Right lung (tissue), 5 donors: ENCODE measurements around the gene SEMA3C. TPM values are rescaled to one million over a fixed set of nuclear protein-coding genes. Genes with fewer than 3 reads are reported as not detected.

Experiments
- DNase-seq, 2 donors: peaks; one replicate each; pipeline ENCODE4 v3.0.0-alpha.2; 2013
- polyA plus RNA-seq, 5 donors: library from polyadenylated mRNA; unstranded; fragments of 120-200 nt; gene quantifications; one replicate each; pipeline versions ENCODE4 v1.2.1 to v1.2.3, GENCODE V29; 2013; ENCODE audit warnings: inconsistent platforms in 1 of 5, low replicate concordance in 1 of 5; ENCODE audit not compliant: insufficient read length in 5 of 5, insufficient read depth in 1 of 5

SEMA3C gene
- polyA plus RNA-seq, 5 donors: 45.0 to 126 (median 106) TPM

GRCh38 chr7:80783678-80784327 lies 135.0 kb downstream of the SEMA3C start:
- DNase-seq: no peak

GRCh38 chr7:80783186-80783677 lies 135.6 kb downstream of the SEMA3C start:
- DNase-seq: no peak

GRCh38 chr7:80781561-80781979 lies 137.3 kb downstream of the SEMA3C start:
- DNase-seq: peak; percentile 51 to 63

GRCh38 chr7:80781146-80781545 lies 137.7 kb downstream of the SEMA3C start:
- peak in 1 of 2 donors; percentile 12 for DNase-seq

GRCh38 chr7:80779456-80779855 lies 139.4 kb downstream of the SEMA3C start:
- no peak for DNase-seq

- DNase-seq: no peak
These were observed 143.0 kb downstream of the SEMA3C start for GRCh38 chr7:80775897-80776296.

GRCh38 chr7:80775482-80775881 lies 143.4 kb downstream of the SEMA3C start:
- DNase-seq: no peak

GRCh38 chr7:80774843-80775242 lies 144.0 kb downstream of the SEMA3C start:
- DNase-seq: no peak

- DNase-seq: no peak
These were observed 144.9 kb downstream of the SEMA3C start for GRCh38 chr7:80773787-80774508.

- DNase-seq: no peak
These were observed 146.4 kb downstream of the SEMA3C start for GRCh38 chr7:80772347-80772993.

GRCh38 chr7:80771523-80771922 lies 147.3 kb downstream of the SEMA3C start:
- no peak for DNase-seq

GRCh38 chr7:80770675-80771081 lies 148.2 kb downstream of the SEMA3C start:
- DNase-seq: no peak

GRCh38 chr7:80770061-80770460 lies 148.8 kb downstream of the SEMA3C start:
- DNase-seq: no peak

- no peak for DNase-seq
These were observed 150.1 kb downstream of the SEMA3C start for GRCh38 chr7:80768756-80769155.

- DNase-seq: no peak
These were observed 151.2 kb downstream of the SEMA3C start for GRCh38 chr7:80767654-80768053.

- DNase-seq: no peak
These were observed 152.1 kb downstream of the SEMA3C start for GRCh38 chr7:80766724-80767123.

- peak in 1 of 2 donors; percentile 10 for DNase-seq
These were observed 154.7 kb downstream of the SEMA3C start for GRCh38 chr7:80764132-80764531.

- DNase-seq: no peak
These were observed 155.1 kb downstream of the SEMA3C start for GRCh38 chr7:80763704-80764103.

GRCh38 chr7:80763289-80763688 lies 155.6 kb downstream of the SEMA3C start:
- DNase-seq: peak; percentile 54 to 64

GRCh38 chr7:80760292-80760691 lies 158.6 kb downstream of the SEMA3C start:
- no peak for DNase-seq

GRCh38 chr7:80752954-80753690 lies 165.7 kb downstream of the SEMA3C start:
- no peak for DNase-seq

GRCh38 chr7:80749270-80749669 lies 169.6 kb downstream of the SEMA3C start:
- DNase-seq: no peak
